ENCODE data around the gene SH3BP4.

- TF ChIP-seq CTCF (conservative IDR thresholded peaks at IDR 0.05; ENCODE audit: low read length) (no peak), EZH2phosphoT487 (IDR thresholded peaks at IDR 0.05; ENCODE audit: borderline replicate concordance, low read depth, low read length) (no peak)
These were observed 8.6 kb downstream of the SH3BP4 start for GRCh38 chr2:234960175-234961088.
